HG03095 (cell line): ENCODE results near the gene RPUSD2.

Experiments used
- ATAC-seq: cut with Tn5 transposase; IDR thresholded peaks from one replicate; pipeline ENCODE4 v1.9.1; 2021; ENCODE audit warnings: moderate library complexity; ENCODE audit not compliant: unreplicated experiment

The RPUSD2 gene

DNA sequence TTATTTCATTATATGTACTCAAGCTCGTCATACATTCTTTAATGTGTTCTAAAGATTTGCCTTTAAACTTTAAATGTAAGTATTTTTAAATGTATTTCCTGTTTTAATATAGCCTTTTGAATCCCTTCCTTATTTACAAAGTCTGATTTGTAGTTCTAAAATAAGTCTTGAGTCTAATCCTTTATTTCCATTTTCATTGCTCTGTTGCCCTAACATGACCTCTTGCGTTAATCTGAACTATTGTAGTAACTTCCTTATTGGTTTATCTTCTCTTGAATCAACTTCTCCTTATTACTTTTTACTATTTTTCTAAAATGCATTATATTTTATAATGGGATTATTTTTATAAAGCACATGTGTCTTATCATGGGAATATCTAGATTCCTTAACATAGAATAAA lies 48.9 kb downstream of the RPUSD2 start:
- ATAC-seq: no peak

DNA sequence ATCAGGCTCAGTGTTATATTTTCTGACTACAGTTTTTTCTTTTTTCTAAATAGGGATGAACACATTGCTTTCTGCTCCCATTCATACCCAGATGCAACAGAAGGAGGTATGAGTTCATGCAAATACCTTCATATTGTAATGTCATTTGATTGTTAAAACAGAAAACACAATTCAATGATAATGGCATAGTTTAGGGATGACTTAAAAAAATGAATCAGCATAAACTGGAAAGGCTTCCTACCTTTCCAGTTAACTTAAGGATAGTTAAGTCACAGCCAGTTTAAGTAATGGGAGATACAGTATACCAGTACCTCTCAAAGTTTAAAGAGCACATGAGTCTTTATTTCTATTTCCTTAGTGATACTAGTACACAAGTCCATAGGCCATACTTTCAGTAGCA lies 49.8 kb downstream of the RPUSD2 start:
- no peak for ATAC-seq

GRCh38 chr15:40623361-40623760 lies 54.3 kb downstream of the RPUSD2 start:
- ATAC-seq: no peak
